Measurements from ENCODE around the gene RBM10.

The RBM10 gene

DNA sequence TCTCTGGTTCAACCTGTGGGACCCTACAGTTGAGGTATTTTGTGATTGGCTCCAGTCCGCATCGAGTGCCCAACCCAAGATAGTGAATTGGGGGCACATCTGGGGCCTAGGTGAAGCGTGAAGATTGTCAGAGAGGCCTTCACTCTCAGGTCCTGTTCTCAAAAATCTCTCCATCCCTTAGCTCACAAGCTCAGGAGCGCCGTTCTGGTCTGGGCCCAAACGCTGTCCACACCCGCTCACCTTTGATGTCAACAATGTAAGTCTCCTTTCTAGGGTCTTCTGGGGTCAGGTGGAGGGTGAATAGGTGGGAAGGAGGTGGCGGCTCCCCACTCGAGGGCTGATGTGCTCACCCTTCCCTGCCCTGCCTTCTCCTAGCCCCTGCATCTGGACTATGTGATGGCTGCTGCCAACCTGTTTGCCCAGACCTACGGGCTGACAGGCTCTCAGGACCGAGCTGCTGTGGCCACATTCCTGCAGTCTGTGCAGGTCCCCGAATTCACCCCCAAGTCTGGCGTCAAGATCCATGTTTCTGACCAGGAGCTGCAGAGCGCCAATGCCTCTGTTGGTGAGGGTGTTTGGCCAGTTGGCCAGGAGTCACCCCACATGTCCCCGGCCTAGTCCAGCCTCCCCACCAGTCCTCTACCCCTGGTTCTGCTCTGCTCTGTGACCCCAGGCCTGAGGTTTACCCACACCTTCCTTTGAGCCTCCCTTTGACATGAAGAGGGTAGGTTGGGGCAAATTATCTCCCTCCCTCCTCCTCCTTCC, 65.8 kb downstream of the RBM10 start:
- H4K20me1 ChIP-seq (ENCODE audit: low read depth, low read length), result no peaks in the 10 kb centered on the region
- H3K9me3 ChIP-seq (ENCODE audit: insufficient read depth, low read length), result no peaks in the 10 kb centered on the region
- H3K9me2 ChIP-seq (replicated peaks; ENCODE audit: insufficient read depth, low read length), result no peaks in the 10 kb centered on the region
- no peaks in the 10 kb centered on the region for H3K36me3 ChIP-seq (ENCODE audit: low read length)
- no peaks in the 10 kb centered on the region; the same call in 1 of the 2 replicates for H3K79me2 ChIP-seq (ENCODE audit: insufficient read depth, low read length)
- no peak overlapping the region for H3K4me3 ChIP-seq (ENCODE audit: insufficient read depth, low read length, poor library complexity, severe bottlenecking)
- no peak for TF ChIP-seq EZH2phosphoT487 (conservative IDR thresholded peaks at IDR 0.05; ENCODE audit: low read length)
- TF ChIP-seq, protein P1, sequence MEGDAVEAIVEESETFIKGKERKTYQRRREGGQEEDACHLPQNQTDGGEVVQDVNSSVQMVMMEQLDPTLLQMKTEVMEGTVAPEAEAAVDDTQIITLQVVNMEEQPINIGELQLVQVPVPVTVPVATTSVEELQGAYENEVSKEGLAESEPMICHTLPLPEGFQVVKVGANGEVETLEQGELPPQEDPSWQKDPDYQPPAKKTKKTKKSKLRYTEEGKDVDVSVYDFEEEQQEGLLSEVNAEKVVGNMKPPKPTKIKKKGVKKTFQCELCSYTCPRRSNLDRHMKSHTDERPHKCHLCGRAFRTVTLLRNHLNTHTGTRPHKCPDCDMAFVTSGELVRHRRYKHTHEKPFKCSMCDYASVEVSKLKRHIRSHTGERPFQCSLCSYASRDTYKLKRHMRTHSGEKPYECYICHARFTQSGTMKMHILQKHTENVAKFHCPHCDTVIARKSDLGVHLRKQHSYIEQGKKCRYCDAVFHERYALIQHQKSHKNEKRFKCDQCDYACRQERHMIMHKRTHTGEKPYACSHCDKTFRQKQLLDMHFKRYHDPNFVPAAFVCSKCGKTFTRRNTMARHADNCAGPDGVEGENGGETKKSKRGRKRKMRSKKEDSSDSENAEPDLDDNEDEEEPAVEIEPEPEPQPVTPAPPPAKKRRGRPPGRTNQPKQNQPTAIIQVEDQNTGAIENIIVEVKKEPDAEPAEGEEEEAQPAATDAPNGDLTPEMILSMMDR (IDR thresholded peaks at IDR 0.05; ENCODE audit: insufficient read depth, low read length, poor library complexity, severe bottlenecking), result no peak
- H3K4me2 ChIP-seq (ENCODE audit: low read depth, low read length, poor library complexity, severe bottlenecking), result no peak overlapping the region
- H3K27ac ChIP-seq (ENCODE audit: low read depth, low read length), result no peak overlapping the region
- H2AFZ ChIP-seq (ENCODE audit: low read depth, low read length, severe bottlenecking), result no peak overlapping the region
- no peak overlapping the region for H3K9ac ChIP-seq (ENCODE audit: low read length)
- H3F3A ChIP-seq (ENCODE audit: insufficient read depth), result 0 out of 2 replicates have a peak, but pooled peaks cover under 1% of the 10 kb centered on the region
- H3K27me3 ChIP-seq (ENCODE audit: low read length), result no peaks in the 10 kb centered on the region

DNA sequence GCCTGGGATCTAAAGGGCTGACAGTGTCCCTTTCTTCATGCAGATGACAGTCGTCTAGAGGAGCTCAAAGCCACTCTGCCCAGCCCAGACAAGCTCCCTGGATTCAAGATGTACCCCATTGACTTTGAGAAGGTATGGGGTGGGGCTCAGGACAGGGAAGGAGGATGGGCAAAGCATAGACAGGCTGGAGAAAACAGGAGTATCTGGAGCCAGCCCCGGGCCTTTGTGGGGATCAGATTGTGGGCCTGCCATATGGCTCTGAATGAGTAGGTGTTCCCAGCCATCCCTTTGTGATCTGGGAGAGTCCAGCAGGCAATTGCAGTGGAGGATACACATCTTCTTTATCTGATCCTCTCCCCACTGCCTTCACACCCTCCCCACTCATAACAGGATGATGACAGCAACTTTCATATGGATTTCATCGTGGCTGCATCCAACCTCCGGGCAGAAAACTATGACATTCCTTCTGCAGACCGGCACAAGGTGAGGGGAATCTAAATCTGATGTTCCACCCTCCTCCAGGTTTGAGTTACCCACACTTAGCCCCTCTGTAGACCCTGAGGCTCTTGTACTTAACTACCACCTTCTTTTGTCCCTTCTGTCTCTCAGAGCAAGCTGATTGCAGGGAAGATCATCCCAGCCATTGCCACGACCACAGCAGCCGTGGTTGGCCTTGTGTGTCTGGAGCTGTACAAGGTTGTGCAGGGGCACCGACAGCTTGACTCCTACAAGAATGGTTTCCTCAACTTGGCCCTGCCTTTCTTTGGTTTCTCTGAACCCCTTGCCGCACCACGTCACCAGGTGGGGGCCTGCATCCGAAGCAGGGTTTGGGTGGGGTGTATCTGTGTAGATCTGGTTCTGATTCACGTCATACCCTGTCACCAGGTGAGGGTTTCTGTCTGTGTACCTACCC, 67.6 kb downstream of the RBM10 start:
- Histone ChIP-seq H4K20me1 (ENCODE audit: low read depth, low read length) (no peaks in the 10 kb centered on the region), H3K27ac (ENCODE audit: low read depth, low read length) (no peak overlapping the region), H3F3A (ENCODE audit: insufficient read depth) (peaks cover 15% of the 10 kb centered on the region), H2AFZ (ENCODE audit: low read depth, low read length, severe bottlenecking) (no peak overlapping the region), H3K4me3 (ENCODE audit: insufficient read depth, low read length, poor library complexity, severe bottlenecking) (no peak overlapping the region), H3K36me3 (ENCODE audit: low read length) (no peaks in the 10 kb centered on the region), H3K27me3 (ENCODE audit: low read length) (no peaks in the 10 kb centered on the region), H3K4me2 (ENCODE audit: low read depth, low read length, poor library complexity, severe bottlenecking) (no peak overlapping the region), H3K79me2 (ENCODE audit: insufficient read depth, low read length) (no peaks in the 10 kb centered on the region), H3K9me2 (replicated peaks; ENCODE audit: insufficient read depth, low read length) (no peaks in the 10 kb centered on the region), H3K9me3 (ENCODE audit: insufficient read depth, low read length) (no peaks in the 10 kb centered on the region), H3K9ac (ENCODE audit: low read length) (no peak overlapping the region)
- TF ChIP-seq, protein P1 (IDR thresholded peaks at IDR 0.05; ENCODE audit: insufficient read depth, low read length, poor library complexity, severe bottlenecking), result no peak
- TF ChIP-seq EZH2phosphoT487 (conservative IDR thresholded peaks at IDR 0.05; ENCODE audit: low read length), result no peak

DNA sequence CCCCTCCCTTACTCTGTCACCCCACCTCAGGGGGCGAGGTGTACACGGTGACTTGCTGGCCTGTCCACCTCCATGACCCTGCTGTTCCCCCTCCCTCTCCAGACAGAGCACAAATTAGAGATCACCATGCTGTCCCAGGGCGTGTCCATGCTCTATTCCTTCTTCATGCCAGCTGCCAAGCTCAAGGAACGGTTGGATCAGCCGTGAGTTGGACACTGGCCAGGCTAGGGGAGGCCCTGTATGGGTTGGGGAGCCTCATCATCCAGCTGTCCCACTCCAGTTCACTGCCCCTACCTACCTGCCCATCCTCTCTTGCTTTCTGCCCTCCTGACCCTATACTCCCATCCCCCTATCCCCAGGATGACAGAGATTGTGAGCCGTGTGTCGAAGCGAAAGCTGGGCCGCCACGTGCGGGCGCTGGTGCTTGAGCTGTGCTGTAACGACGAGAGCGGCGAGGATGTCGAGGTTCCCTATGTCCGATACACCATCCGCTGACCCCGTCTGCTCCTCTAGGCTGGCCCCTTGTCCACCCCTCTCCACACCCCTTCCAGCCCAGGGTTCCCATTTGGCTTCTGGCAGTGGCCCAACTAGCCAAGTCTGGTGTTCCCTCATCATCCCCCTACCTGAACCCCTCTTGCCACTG, 69.5 kb downstream of the RBM10 start:
- H3K27ac ChIP-seq (ENCODE audit: low read depth, low read length), result no peak overlapping the region
- H3K9me3 ChIP-seq (ENCODE audit: insufficient read depth, low read length), result no peaks in the 10 kb centered on the region
- no peak overlapping the region for H3K4me3 ChIP-seq (ENCODE audit: insufficient read depth, low read length, poor library complexity, severe bottlenecking)
- H3K36me3 ChIP-seq (ENCODE audit: low read length), result no peaks in the 10 kb centered on the region
- no peaks in the 10 kb centered on the region for H3K27me3 ChIP-seq (ENCODE audit: low read length)
- no peak overlapping the region for H2AFZ ChIP-seq (ENCODE audit: low read depth, low read length, severe bottlenecking)
- H3K4me2 ChIP-seq (ENCODE audit: low read depth, low read length, poor library complexity, severe bottlenecking), result no peak overlapping the region
- no peak overlapping the region for H3K9ac ChIP-seq (ENCODE audit: low read length)
- TF ChIP-seq, protein P1 (IDR thresholded peaks at IDR 0.05; ENCODE audit: insufficient read depth, low read length, poor library complexity, severe bottlenecking), result no peak
- no peak for TF ChIP-seq EZH2phosphoT487 (conservative IDR thresholded peaks at IDR 0.05; ENCODE audit: low read length)
- H4K20me1 ChIP-seq (ENCODE audit: low read depth, low read length), result no peaks in the 10 kb centered on the region; the same call in 1 of the 2 replicates
- peaks cover 15% of the 10 kb centered on the region for H3F3A ChIP-seq (ENCODE audit: insufficient read depth)
- H3K9me2 ChIP-seq (replicated peaks; ENCODE audit: insufficient read depth, low read length), result no peaks in the 10 kb centered on the region
- H3K79me2 ChIP-seq (ENCODE audit: insufficient read depth, low read length), result peaks cover 10% of the 10 kb centered on the region

All from SU-DHL-6 (cell line).